ENCODE measurements around the gene SLC22A24. TPM values are rescaled to one million over a fixed set of nuclear protein-coding genes. Genes with fewer than 3 reads are reported as not detected.

The SLC22A24 gene
- total and polyA plus RNA-seq, 2 experiments from 2014 or later: not detected

DNA sequence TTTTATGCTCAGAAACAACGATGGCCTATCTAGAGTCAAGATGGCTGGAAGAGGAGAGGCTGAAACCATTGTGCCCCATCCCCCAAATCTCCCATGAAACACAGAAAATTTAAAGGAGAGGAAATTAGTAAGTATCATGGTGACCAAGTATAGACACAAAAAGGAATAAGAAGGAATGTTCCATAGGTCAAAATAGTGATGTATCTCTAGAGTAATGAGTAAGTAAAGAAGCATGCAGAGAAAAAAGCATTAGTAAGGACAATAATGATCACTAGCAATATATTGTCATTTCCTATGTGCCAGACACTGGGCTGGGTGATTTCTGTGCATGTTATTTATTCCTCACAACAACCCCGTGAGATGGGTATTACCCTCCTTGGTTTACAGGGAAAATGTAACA lies 2.6 kb upstream of the SLC22A24 start:
- no peaks in the 10 kb centered on the region for H3K36me3 ChIP-seq (ENCODE audit: insufficient read depth)
- H2AFZ ChIP-seq: no peak overlapping the region
- H4K20me1 ChIP-seq (replicated peaks; ENCODE audit: insufficient read depth): no peaks in the 10 kb centered on the region
- Mint-ChIP-seq H3K4me1 (no peaks in the 10 kb centered on the region), H3K4me3 (no peak overlapping the region), H3K27ac (no peak overlapping the region), H3K9me3 (no peaks in the 10 kb centered on the region), H3K36me3 (ENCODE audit: low read depth) (no peaks in the 10 kb centered on the region), H3K27me3 (ENCODE audit: insufficient read depth, low read depth, poor library complexity) (no peaks in the 10 kb centered on the region)
- no peaks in the 10 kb centered on the region for H3K4me1 ChIP-seq (ENCODE audit: insufficient read depth)
- ATAC-seq: no peak
- no peaks in the 10 kb centered on the region for H3K79me2 ChIP-seq (replicated peaks; ENCODE audit: insufficient read depth)
- H3K4me3 ChIP-seq: no peak overlapping the region
- TF ChIP-seq NANOG (IDR thresholded peaks at IDR 0.05; ENCODE audit: borderline replicate concordance): no peak
- TF ChIP-seq ZNF331 (CRISPR knock-in tag; IDR thresholded peaks at IDR 0.05; ENCODE audit: low read depth): no peak
- no peak for TF ChIP-seq ZNF114 (CRISPR knock-in tag; IDR thresholded peaks at IDR 0.05)
- no peak for TF ChIP-seq EZH2phosphoT487 (IDR thresholded peaks at IDR 0.05; ENCODE audit: unreplicated experiment)
- no peak for TF ChIP-seq POLR2AphosphoS5 (IDR thresholded peaks at IDR 0.05; ENCODE audit: low read depth)
- TF ChIP-seq JUNB (IDR thresholded peaks at IDR 0.05; ENCODE audit: unreplicated experiment): no peak
- DNase-seq (ENCODE audit: low spot score): no peak
- H3K27me3 ChIP-seq (ENCODE audit: insufficient read depth): no peaks in the 10 kb centered on the region
- no peaks in the 10 kb centered on the region for H3F3A ChIP-seq (replicated peaks; ENCODE audit: low read depth)
- no peak overlapping the region for H3K27ac ChIP-seq (ENCODE audit: low read depth)
- H3K9me2 ChIP-seq (ENCODE audit: insufficient read depth): no peaks in the 10 kb centered on the region
- no peak overlapping the region for H3K4me2 ChIP-seq

- H3K4me3 Mint-ChIP-seq: no peak overlapping the region
- no peak for ATAC-seq
- peaks cover 2% of the 10 kb centered on the region; the same call in 1 of the 3 replicates for H3K4me1 Mint-ChIP-seq
Measured at GRCh38 chr11:63142459-63142858, 1.6 kb downstream of the SLC22A24 start.

More at GRCh38 chr11:63142459-63142858, 1.6 kb downstream of the SLC22A24 start:
- Histone ChIP-seq H3K4me2 (no peak overlapping the region), H3F3A (replicated peaks; ENCODE audit: low read depth) (no peaks in the 10 kb centered on the region), H3K27me3 (ENCODE audit: insufficient read depth) (no peaks in the 10 kb centered on the region), H3K36me3 (ENCODE audit: insufficient read depth) (no peaks in the 10 kb centered on the region), H3K4me3 (no peak overlapping the region), H3K79me2 (replicated peaks; ENCODE audit: insufficient read depth) (no peaks in the 10 kb centered on the region), H3K9me2 (ENCODE audit: insufficient read depth) (no peaks in the 10 kb centered on the region), H4K20me1 (replicated peaks; ENCODE audit: insufficient read depth) (no peaks in the 10 kb centered on the region), H2AFZ (peak overlapping the region; percentile 63; the same call in 1 of the 2 replicates), H3K4me1 (ENCODE audit: insufficient read depth) (no peaks in the 10 kb centered on the region), H3K27ac (ENCODE audit: low read depth) (no peak overlapping the region)
- H3K27ac Mint-ChIP-seq: peak overlapping the region; percentile 6; the same call in 1 of the 2 replicates
- TF ChIP-seq JUNB (IDR thresholded peaks at IDR 0.05; ENCODE audit: unreplicated experiment) (no peak), ZNF462 (CRISPR knock-in tag; IDR thresholded peaks at IDR 0.05) (no peak), ZNF114 (CRISPR knock-in tag; IDR thresholded peaks at IDR 0.05) (no peak), POLR2AphosphoS5 (IDR thresholded peaks at IDR 0.05; ENCODE audit: low read depth) (no peak), NANOG (IDR thresholded peaks at IDR 0.05; ENCODE audit: borderline replicate concordance) (no peak), EZH2 (IDR thresholded peaks at IDR 0.05; ENCODE audit: low read depth, unreplicated experiment) (no peak)
- no peak for DNase-seq (ENCODE audit: low spot score)
- no peaks in the 10 kb centered on the region for H3K27me3 Mint-ChIP-seq (ENCODE audit: insufficient read depth, low read depth, poor library complexity)
- no peaks in the 10 kb centered on the region; the same call in 2 of the 3 replicates for H3K9me3 Mint-ChIP-seq
- H3K36me3 Mint-ChIP-seq (ENCODE audit: low read depth): no peaks in the 10 kb centered on the region

Measured in GM23338 (cell line).